HG03159 (cell line): ENCODE data around the gene IMMP2L.
A peak's percentile ranks its signal among the peaks of the same experiment; 100 is the strongest.

Source experiments
- ATAC-seq: cut with Tn5 transposase; IDR thresholded peaks from one replicate; pipeline ENCODE4 v1.9.1; 2021; ENCODE audit warnings: mild to moderate bottlenecking, moderate library complexity; ENCODE audit not compliant: unreplicated experiment

The IMMP2L gene

DNA sequence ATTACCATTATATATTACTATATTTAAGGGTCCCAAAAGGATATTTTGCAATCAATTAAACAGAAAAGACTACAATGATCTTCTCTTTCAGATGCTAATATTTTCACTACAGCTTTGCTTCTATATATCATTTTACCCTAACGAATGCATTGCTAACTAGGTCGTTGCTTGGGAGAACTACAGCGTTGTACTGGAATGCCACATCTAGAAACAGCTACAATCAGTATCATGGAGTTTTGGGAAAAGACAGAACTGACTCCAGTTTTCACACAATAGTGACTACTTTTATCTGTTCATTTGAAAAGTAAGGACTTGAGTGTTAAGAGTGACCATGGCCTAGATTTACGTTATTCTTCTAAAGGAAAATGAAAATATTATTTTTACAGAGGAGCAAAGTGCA is 432.9 kb downstream of the IMMP2L start:
- no peak for ATAC-seq

DNA sequence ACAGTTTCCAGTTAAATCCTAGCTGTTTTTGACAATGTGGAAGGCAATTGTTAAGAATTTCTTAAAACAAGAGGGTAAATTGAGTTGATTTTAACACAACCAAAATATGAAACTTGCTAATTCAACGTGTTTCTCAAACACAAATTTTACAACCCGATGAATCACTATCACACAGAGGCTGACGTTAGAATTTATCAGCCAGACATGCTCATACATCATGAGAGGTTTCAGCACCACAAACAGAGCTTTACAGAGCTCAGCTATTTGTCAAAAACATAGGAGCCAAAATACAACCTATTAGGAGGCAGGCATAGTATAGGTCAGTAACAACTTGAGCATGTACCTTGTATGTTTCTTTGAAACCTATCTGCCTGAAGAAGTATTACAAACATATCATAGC is 435.3 kb downstream of the IMMP2L start:
- ATAC-seq, result no peak

DNA sequence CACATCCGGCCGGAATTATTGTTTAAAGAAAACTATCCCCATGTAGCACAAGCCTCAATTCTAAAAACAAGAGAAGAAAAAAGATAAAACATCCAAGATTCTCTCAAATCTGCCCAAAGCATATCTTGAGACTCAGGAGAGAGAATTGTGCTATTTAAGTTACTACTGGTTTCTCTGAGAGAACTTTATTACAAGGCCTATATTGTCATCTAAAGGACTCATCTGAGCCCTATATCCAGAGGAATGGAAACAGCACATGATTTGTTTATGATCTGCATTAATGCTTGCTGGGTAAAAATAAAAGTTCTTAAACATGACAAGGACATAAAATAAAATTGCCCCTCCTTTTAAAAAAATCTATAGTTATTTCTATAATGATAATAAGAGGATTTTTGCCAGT is 446.3 kb downstream of the IMMP2L start:
- ATAC-seq, result no peak

DNA sequence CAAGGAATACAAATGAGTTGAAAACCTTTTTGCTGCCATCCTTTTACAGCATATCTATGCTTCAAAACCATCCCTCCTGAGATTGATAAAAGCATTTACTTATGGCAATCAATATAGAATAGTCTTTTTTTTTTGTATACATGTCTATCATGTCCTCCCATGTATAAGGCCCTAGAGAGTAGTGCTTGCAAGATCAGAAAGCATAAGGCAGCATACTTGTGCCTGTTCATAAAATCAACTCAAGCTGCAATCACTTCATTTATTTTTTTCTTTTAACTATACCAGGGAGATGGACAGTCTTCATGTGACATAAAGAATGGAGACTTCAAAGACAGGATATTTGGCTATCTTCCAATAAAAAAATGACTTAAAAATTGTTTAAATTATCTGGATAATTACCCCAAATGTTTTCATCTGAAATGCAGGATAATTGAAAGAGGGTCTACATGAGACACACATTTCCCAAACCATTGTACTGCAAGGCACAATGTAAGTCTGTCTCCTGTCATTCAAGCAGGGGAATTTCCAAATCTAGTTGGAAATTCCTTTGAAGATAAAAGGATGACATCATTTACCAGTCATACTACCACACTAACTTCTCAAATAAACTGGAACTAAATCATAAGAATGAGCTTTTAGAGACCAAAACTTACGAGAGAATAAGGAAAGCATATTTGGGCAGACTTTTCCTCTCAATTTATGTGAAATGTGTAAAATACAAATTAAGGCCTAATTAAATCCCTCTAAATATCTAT is 448.9 kb downstream of the IMMP2L start:
- ATAC-seq, result no peak

DNA sequence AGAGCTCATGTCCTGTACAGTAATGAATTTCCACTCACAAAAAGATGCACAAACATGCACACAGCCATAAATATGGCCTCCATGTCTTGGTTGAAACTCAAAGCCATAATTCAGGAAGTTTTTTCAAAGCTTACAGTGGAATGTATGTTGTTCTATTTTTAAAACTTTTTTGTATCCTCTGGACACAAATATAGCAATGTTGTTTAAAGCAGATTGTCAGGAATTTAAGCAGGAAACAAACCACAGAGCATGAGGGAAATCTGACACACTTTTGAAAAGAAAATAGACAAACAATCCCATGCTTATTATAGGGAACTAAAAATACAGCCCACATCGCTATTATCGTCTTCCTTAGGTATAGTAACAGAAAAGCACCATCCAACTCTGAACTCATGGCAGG is 449.9 kb downstream of the IMMP2L start:
- ATAC-seq, result no peak

DNA sequence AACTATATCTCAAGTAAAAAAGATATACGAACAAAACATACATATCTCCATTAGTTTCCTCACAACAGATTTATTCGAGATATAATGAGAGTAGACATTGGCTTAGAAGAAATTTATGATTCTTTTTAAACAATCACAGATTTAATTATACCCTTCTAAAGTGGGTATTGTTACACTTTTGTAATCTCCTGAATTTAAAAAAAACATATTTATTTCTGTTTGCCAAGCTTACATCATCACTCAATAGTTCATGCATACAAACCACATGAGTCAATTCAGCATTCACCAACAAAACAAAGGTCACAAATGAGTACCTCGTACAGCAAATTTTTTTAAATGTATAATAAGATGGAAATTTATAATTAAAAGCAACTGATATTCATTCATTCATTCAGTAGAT is 453.8 kb downstream of the IMMP2L start:
- ATAC-seq, result no peak

DNA sequence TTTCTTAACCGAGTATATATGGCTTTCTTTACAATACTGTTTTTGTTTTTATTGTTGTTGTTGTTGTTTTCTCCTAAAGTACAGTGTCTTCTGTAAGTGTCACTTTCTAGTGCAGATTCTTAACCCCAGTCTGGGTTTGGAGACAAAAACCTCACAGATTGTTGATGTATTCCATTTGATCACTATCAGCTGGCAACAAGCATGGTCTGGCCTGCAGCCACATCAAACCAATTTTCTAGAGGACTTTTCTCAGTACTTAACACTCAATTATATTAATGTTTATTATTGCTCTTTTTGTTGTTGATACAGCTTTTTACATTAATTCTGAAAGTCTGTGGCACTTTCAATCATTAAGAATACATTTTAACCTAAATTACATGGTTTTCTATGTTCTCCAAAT is 454.3 kb downstream of the IMMP2L start:
- no peak for ATAC-seq

DNA sequence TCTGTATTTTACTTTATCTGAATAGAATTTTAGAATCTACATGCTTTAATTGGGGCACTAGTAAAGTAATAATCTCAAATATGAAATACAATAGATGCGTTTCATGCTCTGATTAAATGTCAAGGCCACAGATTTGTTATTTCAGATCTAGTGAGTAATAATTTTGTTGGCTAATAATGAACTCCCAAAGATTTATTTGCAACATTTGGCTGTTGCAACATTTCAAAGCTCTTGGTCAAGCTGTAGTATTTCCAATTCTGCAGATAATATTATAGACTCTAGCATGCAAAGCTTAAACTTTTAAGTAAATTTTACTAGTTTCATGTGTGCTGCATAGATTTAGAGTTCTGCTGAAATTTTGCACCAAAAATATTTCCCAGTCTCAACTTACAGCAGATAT is 454.7 kb downstream of the IMMP2L start:
- no peak for ATAC-seq

DNA sequence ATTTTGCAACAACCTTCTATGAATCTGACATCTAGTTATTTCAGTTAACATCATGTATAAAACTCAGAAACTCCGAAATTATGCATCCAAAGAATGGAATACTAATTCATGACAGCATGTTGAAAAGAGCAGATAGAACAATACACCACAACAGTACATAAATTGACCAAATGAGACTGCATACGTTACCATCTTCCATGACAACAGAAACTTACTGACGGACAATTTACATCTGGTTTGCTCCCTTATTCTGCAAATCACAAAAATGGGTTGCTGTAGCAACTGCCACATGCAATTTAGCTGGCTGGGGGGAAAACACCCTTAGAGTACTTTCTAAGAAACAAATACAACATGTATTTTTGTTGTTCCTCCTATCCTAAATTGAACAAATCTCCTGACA is 457.0 kb downstream of the IMMP2L start:
- ATAC-seq, result no peak

DNA sequence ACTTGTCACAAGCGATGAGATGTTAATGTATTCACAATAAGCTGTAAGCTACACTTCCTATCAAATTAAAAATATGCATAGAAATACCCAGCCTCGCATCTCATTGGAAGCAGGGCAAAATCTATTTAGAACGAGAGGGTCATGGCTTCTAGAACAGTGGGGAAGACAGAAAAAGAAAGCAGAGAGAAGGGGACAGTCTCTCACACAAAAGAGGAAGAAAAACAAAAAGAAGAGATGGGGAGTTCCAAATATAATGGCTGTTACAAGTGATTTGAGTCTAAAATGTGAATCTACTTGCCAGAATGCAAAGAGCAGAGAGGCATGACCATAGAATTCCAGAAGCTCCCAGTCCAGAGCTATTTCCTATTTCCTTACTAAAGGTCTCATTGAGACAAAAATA is 457.6 kb downstream of the IMMP2L start:
- no peak for ATAC-seq

DNA sequence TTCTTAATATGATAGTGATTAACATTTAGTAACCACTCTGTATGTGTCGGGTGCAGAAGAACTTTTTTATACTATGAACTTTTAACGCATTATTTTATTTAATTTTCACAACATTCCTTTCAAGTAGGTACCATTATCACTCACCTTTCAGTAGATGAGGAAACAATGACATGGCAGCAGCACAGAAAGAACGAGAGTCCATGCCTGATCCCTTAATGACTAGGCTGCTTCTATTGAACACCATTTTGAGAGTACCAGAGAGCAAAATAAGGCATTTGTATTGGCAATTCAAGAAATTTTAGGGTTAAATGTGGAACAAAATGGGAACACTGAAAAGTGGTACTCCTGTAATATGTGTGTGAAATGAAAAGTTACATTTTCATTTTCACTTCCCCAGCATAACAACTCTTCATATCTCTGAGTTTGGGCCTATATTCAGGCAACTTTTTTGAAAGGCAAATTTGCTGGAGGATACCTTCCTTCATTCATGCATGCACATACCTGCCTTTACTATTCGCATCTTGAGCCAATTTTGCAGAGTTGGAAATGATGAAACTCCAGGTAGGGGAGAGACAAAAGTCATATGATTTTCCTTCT is 458.5 kb downstream of the IMMP2L start:
- ATAC-seq, result peak; percentile 63

DNA sequence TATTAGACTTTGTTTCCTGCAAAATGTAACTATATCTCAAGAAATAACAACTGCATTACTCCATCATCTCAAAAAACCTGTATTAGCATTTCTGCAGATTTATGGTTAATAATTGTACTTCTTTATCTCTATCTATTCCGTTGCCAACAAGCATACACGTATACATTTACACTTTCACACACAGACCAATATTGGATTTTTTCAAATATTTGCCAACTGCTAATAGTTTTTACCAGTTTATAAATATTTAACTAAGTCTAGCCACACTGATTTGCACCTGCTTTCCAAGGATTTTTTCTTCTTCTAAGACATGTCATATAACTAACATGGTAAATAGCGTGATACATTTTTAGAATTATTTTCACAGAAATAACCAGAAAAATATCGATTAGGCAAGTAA is 459.2 kb downstream of the IMMP2L start:
- no peak for ATAC-seq

DNA sequence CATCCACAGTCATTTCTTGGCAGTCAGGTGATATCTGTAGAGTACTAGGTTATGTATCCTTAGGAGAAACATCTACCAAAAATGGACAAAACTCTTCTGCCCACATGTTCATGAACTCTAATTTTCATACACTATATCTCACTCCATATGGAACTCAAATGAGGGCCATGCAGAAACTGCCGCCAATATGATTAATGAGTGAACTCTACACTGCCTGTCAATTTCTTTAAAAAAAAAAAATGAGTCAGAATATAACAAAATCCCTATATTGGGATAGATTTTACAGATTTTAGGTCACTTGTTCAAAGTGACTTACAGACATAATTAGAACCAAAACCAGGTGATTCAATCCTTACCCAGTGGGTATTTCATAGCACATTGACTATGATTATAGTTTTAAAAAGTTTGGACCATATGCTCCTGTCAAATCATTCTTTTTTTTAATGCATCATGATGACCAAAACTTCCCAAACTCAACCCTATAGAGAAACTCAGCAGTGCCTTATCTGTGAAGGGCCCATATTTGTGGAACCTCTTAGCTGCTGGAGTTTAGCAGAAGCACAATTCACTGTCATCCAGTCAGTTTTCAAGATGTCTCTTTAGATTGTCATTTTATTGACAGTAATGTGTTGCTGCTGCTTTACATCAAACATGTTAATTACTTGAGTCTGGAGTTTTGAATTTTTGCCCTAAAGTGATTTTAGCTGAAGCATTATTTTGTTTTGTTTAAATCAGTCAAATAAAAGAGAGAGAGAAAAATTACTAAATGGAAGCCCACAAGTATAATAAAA is 460.2 kb downstream of the IMMP2L start:
- ATAC-seq, result no peak

DNA sequence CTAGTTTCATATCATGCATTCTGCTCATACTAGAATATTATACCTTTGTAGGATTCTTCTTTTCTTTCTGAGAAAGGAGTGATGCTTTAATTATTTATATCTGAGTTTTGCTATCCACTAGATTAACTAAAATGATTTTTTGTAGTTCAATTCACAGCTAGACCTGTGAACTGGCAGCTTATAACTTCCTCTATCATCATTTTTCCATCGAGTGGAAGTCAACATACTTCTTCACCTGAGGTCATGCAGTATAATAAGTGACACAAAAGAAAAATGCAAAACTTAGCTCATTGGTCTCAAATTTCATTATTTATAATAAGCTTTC is 463.4 kb downstream of the IMMP2L start:
- ATAC-seq, result no peak

DNA sequence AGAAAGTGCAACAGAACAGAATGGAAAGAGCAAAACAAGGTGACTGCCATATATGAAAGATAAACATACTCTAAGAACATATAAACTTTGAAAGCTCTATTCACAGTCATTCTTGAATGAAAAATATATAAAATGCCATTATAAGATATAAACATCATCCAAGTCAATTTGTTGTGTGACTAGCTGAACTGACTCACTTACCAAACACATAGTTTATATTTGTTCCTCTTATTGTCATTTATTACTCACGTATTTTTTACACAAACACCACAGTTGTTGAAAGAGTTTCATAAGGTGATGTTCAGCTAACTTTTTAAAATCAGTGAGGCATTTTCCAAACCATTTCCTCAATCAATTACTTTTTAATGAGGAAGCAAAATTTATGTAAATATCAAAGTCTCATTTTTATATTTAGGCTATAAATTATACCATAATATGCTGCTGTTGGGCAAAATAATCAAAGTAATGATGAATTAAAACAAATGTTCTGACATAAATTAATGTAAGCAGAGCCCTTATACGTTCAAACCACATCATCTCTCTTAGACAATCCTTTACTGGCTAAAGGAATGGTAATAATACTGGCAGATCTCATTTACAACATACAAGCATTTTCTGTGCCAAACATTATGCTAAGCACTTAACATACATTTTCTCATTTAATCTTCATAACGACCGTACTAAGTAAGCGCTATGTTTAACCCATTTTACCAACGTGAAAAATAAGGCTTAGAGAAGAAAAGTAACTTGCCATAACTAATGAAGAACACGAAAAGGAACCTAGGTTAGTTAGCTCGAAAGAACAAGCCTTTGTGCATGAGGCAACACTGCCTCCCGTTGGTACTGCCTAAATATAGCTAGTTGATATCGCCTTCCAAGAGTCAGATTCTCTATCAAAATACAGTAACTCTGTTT is 464.0 kb downstream of the IMMP2L start:
- peak; percentile 87 for ATAC-seq

DNA sequence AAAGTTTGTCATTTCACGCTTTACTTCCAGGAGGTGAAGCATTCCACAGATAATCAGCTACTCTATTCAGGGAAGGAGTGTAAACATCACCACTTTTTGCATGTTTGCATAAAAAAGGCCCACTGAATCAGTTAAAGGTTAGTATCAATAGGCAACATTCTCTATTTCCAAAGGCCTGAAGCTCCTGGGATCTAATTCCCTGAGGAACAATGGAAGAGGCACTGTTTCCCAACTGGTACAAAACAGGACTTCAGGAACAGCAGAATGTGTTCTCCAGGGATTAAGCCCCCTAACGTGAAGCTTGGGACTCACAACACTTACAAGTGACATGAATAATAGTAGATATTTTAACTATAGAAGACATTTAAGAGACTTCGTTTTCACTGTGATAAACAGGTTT is 465.3 kb downstream of the IMMP2L start:
- no peak for ATAC-seq

DNA sequence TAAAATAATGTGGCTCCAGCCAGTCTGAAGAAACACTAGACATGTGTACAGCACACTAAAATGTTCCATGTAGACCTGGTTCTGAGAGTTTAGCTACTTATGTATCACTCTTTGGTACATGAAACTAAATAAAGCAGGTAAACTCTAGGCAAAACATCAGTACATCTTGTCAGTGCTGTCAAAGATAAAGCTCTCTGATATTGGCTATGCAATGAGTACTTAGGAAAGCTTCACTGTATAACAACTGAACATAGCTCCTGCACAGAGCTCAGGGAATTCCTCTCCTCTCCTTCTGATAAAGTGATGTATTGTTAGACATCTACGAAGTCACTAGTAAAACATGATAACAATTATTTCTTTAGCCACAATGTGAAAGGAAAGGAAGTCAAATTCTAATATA is 467.9 kb downstream of the IMMP2L start:
- ATAC-seq, result no peak

DNA sequence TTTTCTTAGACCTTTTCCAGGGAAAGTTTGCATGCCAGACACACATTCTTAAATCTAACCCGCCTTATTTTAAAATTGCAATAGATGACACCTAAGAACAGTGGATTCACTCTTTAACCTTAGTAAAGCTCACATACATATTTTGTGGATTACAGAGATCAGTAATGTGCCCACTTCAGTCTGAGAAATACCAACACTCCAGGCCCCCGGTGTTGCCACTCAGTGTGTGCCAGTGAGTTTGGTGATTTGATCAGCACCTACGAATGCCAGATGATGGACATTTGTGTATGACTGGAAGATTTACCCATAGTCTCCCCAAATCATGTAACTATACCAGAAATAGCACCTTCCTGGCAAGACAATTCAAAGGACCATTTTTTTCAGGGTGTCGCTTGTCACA is 468.8 kb downstream of the IMMP2L start:
- ATAC-seq, result no peak

DNA sequence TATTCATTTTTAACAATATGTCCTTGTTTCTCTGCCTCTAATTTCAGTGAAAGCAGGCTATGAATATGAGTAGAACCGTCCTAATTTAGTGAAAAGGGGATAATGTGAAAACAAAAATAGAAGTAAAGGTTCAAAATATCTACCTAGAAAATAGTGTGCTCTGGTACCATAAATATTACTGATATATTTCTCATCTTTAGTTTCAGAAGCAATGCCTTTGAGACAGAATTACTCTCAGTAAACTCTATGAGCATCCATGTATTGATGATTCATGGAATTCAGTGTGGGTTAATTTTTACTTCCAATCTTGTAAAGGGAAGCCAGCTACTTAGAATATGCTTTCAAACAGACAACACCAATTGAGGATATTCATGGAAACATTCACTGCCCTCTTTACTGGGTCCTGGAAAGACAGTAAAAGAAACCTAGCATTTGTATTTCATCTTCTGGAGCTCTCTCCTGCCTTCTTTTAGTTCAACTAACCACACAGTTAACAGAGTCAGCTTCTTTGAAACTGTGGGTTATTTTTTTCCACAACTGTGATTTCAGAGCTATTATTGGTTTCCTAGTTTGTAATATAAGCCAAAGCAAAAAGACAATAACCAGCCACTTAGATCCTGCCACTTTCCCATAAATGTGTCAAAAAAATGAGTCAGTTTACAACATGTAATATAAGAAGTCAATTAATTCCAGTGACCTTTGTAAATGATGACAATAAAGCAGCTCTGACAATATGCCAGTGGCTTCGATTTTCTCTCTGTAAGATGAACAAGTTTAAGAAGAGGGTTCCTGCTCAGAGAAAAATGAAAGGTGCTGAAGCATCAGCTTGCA is 469.7 kb downstream of the IMMP2L start:
- ATAC-seq, result no peak

DNA sequence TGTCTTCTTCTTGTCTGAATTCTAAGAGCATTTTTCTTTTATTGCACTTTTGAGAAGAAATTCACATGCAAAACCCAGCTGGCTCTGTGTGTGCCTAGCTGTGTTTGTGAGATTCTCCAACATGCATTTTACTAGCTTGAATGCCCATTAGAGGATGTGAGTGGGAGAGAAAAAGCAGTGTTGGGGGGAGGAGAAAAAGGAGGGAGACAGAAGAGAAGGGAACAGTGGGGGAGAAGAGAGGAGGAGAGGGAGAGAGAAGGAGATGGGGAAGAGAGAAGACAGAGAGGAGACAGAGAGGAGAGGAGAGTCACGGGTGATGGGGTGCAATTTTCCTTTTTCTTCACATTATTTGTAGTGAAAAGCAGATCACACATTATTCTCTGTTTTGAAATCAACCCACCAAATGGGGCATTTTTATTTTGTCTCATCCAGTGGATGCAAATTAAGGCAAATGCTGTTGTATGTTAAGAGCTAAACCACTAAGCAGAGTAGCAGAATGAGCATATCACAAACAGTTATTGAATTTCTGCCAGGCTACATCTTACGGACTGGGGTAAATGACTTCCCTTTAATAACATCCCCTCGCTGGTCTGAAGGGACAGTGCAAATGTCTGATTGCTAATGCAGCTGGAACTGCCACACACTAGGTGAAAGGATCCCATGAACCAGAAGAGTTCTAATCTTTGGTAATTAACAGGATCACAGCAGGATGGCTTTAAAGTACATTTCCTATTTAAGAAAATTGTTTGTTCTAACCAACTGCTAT is 470.5 kb downstream of the IMMP2L start:
- no peak for ATAC-seq
